GM21381 (cell line): ENCODE results near the gene GCSH.

Experiments
- ATAC-seq: cut with Tn5 transposase; IDR thresholded peaks from one replicate; pipeline ENCODE4 v1.9.1; 2021; ENCODE audit warnings: mild to moderate bottlenecking, moderate library complexity; ENCODE audit not compliant: unreplicated experiment

The GCSH gene

DNA sequence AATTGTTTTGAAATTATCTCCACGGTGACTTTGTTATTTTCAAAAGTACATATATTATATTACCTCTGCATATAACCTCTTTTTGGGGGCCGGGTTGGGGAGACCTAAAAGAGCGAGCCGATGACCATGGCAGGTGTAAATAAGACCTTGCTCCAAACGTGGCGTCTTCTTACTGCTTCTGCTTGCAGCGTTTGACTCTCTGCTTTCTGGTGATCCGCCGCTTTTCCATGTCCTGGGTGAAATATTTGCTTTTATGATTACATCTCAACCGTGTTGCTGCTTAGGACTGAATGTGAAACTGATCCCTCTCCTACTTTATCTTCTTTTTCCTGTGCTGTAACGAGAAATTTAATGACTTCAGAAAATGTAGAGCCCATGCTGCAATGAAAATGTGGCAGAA is 42.4 kb downstream of the GCSH start:
- no peak for ATAC-seq

DNA sequence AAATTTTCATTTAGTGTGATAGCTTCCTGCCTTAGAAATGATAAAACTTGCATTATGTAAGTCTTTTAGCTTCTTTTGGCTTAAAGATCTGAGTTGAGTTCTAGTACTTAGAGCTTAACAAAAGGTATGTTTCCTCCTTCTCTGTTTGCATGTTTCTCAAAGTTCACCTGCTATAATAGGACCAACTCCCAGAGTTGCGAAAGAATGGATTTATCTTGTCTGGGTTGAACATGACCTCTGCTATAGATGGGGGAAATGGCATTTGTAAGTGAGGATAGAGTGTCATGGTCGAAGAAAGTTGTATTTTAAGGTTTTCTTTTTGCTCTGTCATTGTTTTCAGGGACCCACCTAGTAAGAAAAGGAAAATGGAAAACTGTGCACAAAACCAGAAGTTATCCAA is 53.4 kb downstream of the GCSH start:
- no peak for ATAC-seq

DNA sequence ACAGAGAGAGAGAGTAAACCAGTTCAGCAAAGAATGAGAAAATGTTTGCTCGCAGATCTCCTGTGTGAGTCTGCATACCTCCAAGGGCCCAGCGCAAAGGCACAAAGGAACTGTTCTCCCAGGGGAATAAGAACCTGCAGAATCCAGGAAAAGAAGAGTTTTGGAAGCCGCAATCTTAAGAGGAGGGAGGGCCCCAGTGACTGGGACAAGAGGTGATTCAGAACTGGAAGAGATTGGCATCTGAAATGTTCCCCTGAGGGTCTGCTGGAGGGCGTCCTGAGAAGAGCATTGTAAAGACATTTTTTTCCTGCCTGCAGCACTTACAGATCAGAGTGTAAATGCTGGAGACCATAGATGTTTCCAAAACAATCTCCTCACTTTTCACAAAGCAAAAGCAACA is 54.5 kb downstream of the GCSH start:
- ATAC-seq = no peak

DNA sequence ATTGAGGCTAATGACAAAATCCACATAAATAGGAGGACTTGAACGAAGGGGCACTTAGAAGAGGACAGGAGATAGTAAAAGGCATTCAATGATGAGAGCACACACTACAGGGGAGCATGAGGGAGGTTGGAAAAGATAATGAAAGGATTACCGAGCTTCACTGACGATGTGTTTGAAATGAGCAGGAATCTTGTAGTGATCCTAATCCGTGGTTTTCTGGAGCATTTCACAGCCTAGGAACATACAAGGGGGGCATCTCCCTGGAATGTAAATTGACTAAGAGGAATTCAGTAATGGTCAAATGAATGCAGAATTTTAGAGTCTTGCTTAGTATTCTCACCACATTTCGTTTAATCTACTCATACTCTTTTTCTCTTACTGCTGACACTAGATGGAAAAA is 55.4 kb downstream of the GCSH start:
- no peak for ATAC-seq

DNA sequence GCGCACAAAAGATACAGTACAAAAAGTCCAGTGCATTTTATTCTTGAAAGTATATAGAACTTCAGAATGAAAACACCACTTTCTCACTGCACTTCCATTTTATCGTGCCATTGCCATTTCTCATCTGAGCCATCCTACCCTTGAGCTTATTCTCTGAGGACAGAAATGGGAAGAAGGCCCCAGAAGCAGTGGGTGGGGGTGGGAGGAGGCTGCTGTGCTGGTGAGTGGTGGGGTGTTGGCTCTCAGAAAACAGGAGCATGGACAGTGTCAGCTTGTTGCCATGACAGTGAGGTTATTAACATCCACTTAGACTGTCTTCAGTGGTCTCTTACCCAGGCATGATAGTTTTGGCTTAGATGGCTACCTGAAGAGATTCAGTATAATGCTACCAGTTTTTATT is 56.1 kb downstream of the GCSH start:
- no peak for ATAC-seq

DNA sequence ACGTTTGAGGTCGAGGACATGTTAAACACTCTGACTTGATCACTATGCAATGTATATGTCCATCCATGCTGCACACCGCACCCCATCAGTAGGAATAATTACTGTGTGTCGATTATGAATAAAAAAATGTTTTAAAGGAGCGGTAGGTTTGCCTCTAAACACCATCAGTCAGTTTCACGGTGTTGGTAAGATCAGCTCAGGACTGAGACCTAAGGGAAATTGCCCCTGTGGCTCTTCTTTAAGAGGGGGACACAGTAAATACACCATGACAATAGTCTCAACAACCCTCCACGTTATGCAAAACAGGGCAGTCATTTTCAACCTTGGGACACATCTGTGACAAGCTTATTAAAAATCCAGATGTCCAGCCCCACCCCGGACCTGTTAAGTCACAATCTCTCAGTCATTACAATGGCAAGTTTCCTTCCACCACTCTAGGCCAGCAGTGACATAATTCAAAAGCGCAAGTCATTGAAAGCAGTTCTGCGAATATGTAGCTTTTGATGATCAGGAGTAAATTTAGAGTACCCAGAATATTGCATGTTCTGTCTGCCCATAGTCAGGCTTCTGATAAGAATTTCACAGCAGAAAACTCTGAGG is 59.3 kb downstream of the GCSH start:
- ATAC-seq = no peak

DNA sequence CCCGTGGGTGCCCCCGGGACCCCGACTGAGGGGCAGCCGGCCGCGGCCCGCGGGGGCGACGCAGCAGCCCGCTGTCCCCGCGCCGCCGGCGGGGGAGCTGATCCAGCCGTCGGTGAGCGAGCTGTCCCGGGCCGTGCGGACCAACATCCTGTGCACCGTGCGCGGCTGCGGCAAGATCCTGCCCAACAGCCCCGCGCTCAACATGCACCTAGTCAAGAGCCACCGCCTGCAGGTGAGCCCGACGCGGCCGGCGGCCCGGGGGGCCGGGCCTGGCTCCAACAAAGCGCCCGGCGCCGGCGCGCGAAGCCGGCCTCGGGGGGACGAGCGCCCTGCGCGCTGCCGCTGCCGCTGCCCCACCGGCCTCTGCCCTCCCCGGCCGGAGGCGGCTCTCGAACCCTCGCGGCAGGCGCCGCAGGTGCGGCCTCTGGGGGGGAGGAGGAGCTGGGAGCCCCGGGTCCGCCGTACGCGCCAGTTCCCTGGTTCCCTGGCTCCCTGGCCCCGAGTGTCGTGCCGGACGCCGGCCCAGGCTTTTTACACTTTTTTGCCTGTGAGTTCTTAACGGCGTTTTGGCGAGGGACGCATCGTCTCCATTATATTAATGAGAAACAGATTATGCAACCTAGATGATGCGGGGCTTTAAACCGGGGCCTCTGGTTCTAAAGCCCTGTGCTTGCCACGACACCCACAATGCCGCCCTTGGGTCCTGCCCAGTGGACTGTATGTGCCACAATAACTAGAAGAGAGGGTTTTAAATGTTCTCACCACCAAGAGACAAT is 60.0 kb downstream of the GCSH start:
- ATAC-seq = peak; percentile 60

DNA sequence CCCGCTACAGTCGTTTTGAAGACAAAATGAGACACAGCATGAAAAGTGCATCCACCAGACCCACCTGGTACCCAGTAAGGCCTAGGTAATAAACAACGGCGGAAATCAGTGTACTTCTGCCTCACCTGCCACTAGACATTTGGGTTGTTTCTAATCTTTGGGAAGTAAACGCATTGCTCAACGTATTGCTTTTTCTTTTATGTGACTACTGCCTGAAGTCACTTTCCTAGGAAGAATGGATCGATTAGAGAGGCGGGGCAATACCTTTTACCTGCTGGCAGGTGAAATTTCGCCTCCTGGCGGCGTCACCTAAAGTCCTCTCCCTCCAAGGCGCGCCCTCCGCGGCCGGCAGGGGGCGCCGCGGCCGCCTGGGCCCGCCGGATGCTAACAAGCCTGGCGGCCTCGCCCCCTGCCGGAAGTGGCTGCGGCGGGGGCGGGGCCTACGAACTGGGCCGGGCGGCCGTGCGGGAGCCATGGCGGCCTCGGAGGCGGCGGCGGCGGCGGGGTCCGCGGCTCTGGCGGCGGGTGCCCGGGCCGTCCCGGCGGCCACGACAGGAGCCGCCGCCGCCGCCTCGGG is 60.7 kb downstream of the GCSH start, which contains the start of gene ATMIN:
ATMIN (plus strand) TSS at position 445 of the 577 bp plus-strand sequence; CDS start at position 474, 29 bp downstream.
- ATAC-seq = peak; percentile 89
